Inferior parietal cortex (tissue), 1 donor: ENCODE results near the gene ALG10B.
"Not testable (repeated sequence)": the region's sequence is repeated elsewhere in the genome, so short reads cannot be mapped to it uniquely, and the experiment has no call there.

Source experiments
- DNase-seq: peaks from one replicate; pipeline ENCODE4 v3.0.0-alpha.2; 2016; ENCODE audit errors: extremely low spot score

The ALG10B gene

GRCh38 chr12:38316391-38317129 is at the start of gene ALG10B:
Gene ALG10B (plus strand): TSS chr12:38316774. CDS start chr12:38316894, 120 bp downstream.
- peak; percentile 97 for DNase-seq

GRCh38 chr12:38268612-38269011 is 48.0 kb upstream of the ALG10B start:
- DNase-seq: no peak

GRCh38 chr12:38269897-38270296 is 46.7 kb upstream of the ALG10B start:
- no peak for DNase-seq

- no peak for DNase-seq
Observed at GRCh38 chr12:38279756-38280155, 36.8 kb upstream of the ALG10B start.

- DNase-seq: no peak
Observed at GRCh38 chr12:38282886-38283285, 33.7 kb upstream of the ALG10B start.

GRCh38 chr12:38289396-38289795 is 27.2 kb upstream of the ALG10B start:
- DNase-seq: no peak

GRCh38 chr12:38291160-38291559 is 25.4 kb upstream of the ALG10B start:
- DNase-seq: no peak

- DNase-seq: not testable (repeated sequence)
Observed at GRCh38 chr12:38302972-38303371, 13.6 kb upstream of the ALG10B start.

- not testable (repeated sequence) for DNase-seq
Observed at GRCh38 chr12:38321966-38322365, 5.4 kb downstream of the ALG10B start.

GRCh38 chr12:38324912-38325311 is 8.3 kb downstream of the ALG10B start:
- DNase-seq: no peak

GRCh38 chr12:38327356-38327755 is 10.8 kb downstream of the ALG10B start:
- no peak for DNase-seq

- DNase-seq: peak; percentile 77
Observed at GRCh38 chr12:38328306-38328895, 11.8 kb downstream of the ALG10B start.

GRCh38 chr12:38330414-38330813 is 13.8 kb downstream of the ALG10B start:
- DNase-seq: not testable (repeated sequence)

GRCh38 chr12:38332814-38333213 is 16.2 kb downstream of the ALG10B start:
- DNase-seq: no peak

GRCh38 chr12:38342444-38342843 is 25.9 kb downstream of the ALG10B start:
- DNase-seq: no peak

- not testable (repeated sequence) for DNase-seq
Observed at GRCh38 chr12:38343256-38343655, 26.7 kb downstream of the ALG10B start.

GRCh38 chr12:38343916-38344315 is 27.3 kb downstream of the ALG10B start:
- not testable (repeated sequence) for DNase-seq

GRCh38 chr12:38350342-38351174 is 34.0 kb downstream of the ALG10B start:
- peak; percentile 23 for DNase-seq

- not testable (repeated sequence) for DNase-seq
Observed at GRCh38 chr12:38351175-38351508, 34.6 kb downstream of the ALG10B start.

- no peak for DNase-seq
Observed at GRCh38 chr12:38367506-38367905, 50.9 kb downstream of the ALG10B start.

- DNase-seq: no peak
Observed at GRCh38 chr12:38370311-38370710, 53.7 kb downstream of the ALG10B start.

- DNase-seq: no peak
Observed at GRCh38 chr12:38373784-38374183, 57.2 kb downstream of the ALG10B start.

GRCh38 chr12:38374751-38375150 is 58.2 kb downstream of the ALG10B start:
- DNase-seq: no peak
